Loucy (cell line): ENCODE measurements around the gene ATP6V1G2.

Source experiments
- CTCF ChIP-seq: fragments of 200-600 bp; sonication (generic); conservative IDR thresholded peaks from 2 replicates; pipeline ENCODE4 v1.5.1; 2014; ENCODE audit warnings: mild to moderate bottlenecking, antibody characterized with exemption, low read length
- EZH2phosphoT487 ChIP-seq: fragments of 200-600 bp; IDR thresholded peaks from 2 replicates; pipeline ENCODE4 v1.6.1; 2018; ENCODE audit warnings: antibody characterized with exemption, mild to moderate bottlenecking, moderate library complexity, borderline replicate concordance

- TF ChIP-seq EZH2phosphoT487 (no peak), CTCF (no peak)
Observed at GRCh38 chr6:31573239-31574105, 27.1 kb upstream of the ATP6V1G2 start.
